Measurements from ENCODE around the gene EXOC5.

Gene EXOC5

GRCh38 chr14:57302883-57303282, 34.2 kb upstream of the EXOC5 start:
- TF ChIP-seq USF1 (IDR thresholded peaks at IDR 0.05) (no peak), ZBTB7A (IDR thresholded peaks at IDR 0.05; ENCODE audit: low read depth) (no peak), YY1 (IDR thresholded peaks at IDR 0.05; ENCODE audit: low read depth) (no peak), TAF1 (IDR thresholded peaks at IDR 0.05; ENCODE audit: low read depth) (no peak), CREB1 (IDR thresholded peaks at IDR 0.05; ENCODE audit: low read depth) (no peak), EP300 (IDR thresholded peaks at IDR 0.05; ENCODE audit: borderline replicate concordance) (no peak), EGR1 (IDR thresholded peaks at IDR 0.05) (no peak), REST (IDR thresholded peaks at IDR 0.05; ENCODE audit: low read depth) (no peak), FOXM1 (IDR thresholded peaks at IDR 0.05; ENCODE audit: borderline replicate concordance, low read depth) (no peak), TCF12 (IDR thresholded peaks at IDR 0.05; ENCODE audit: low read depth) (no peak), TEAD4 (IDR thresholded peaks at IDR 0.05) (no peak), RAD21 (IDR thresholded peaks at IDR 0.05; ENCODE audit: low read depth) (no peak), MAX (IDR thresholded peaks at IDR 0.05) (no peak), CEBPB (IDR thresholded peaks at IDR 0.05) (no peak), NFIC (IDR thresholded peaks at IDR 0.05) (no peak)

GRCh38 chr14:57299511-57299910, 30.8 kb upstream of the EXOC5 start:
- TF ChIP-seq REST (IDR thresholded peaks at IDR 0.05; ENCODE audit: low read depth): no peak
- TF ChIP-seq CREB1 (IDR thresholded peaks at IDR 0.05; ENCODE audit: low read depth): no peak
- TF ChIP-seq FOXM1 (IDR thresholded peaks at IDR 0.05; ENCODE audit: borderline replicate concordance, low read depth): no peak
- no peak for TF ChIP-seq TCF12 (IDR thresholded peaks at IDR 0.05; ENCODE audit: low read depth)
- TF ChIP-seq ZBTB7A (IDR thresholded peaks at IDR 0.05; ENCODE audit: low read depth): no peak
- TF ChIP-seq EGR1 (IDR thresholded peaks at IDR 0.05): no peak
- no peak for TF ChIP-seq NFIC (IDR thresholded peaks at IDR 0.05)
- TF ChIP-seq YY1 (IDR thresholded peaks at IDR 0.05; ENCODE audit: low read depth): no peak
- TF ChIP-seq TEAD4 (IDR thresholded peaks at IDR 0.05): no peak
- no peak for TF ChIP-seq CEBPB (IDR thresholded peaks at IDR 0.05)
- no peak for TF ChIP-seq EP300 (IDR thresholded peaks at IDR 0.05; ENCODE audit: borderline replicate concordance)
- TF ChIP-seq RAD21 (IDR thresholded peaks at IDR 0.05; ENCODE audit: low read depth): no peak
- TF ChIP-seq USF1 (IDR thresholded peaks at IDR 0.05): no peak
- no peak for TF ChIP-seq TAF1 (IDR thresholded peaks at IDR 0.05; ENCODE audit: low read depth)
- no peak for TF ChIP-seq MAX (IDR thresholded peaks at IDR 0.05)

- TF ChIP-seq TAF1 (IDR thresholded peaks at IDR 0.05; ENCODE audit: low read depth): no peak
- no peak for TF ChIP-seq CEBPB (IDR thresholded peaks at IDR 0.05)
- no peak for TF ChIP-seq RAD21 (IDR thresholded peaks at IDR 0.05; ENCODE audit: low read depth)
- no peak for TF ChIP-seq YY1 (IDR thresholded peaks at IDR 0.05; ENCODE audit: low read depth)
- TF ChIP-seq ZBTB7A (IDR thresholded peaks at IDR 0.05; ENCODE audit: low read depth): no peak
- no peak for TF ChIP-seq NFIC (IDR thresholded peaks at IDR 0.05)
- TF ChIP-seq CREB1 (IDR thresholded peaks at IDR 0.05; ENCODE audit: low read depth): no peak
- TF ChIP-seq EGR1 (IDR thresholded peaks at IDR 0.05): no peak
- TF ChIP-seq TEAD4 (IDR thresholded peaks at IDR 0.05): no peak
- no peak for TF ChIP-seq MAX (IDR thresholded peaks at IDR 0.05)
- TF ChIP-seq EP300 (IDR thresholded peaks at IDR 0.05; ENCODE audit: borderline replicate concordance): no peak
- TF ChIP-seq FOXM1 (IDR thresholded peaks at IDR 0.05; ENCODE audit: borderline replicate concordance, low read depth): no peak
- TF ChIP-seq TCF12 (IDR thresholded peaks at IDR 0.05; ENCODE audit: low read depth): no peak
- TF ChIP-seq USF1 (IDR thresholded peaks at IDR 0.05): no peak
- no peak for TF ChIP-seq REST (IDR thresholded peaks at IDR 0.05; ENCODE audit: low read depth)
Observed at GRCh38 chr14:57297852-57298251, 29.1 kb upstream of the EXOC5 start.

Data from Ishikawa (cell line).